Gastrocnemius medialis (tissue), 4 donors: ENCODE results near the gene CDC42BPA. TPM values are rescaled to one million over a fixed set of nuclear protein-coding genes. Genes with fewer than 3 reads are reported as not detected.

Source experiments
- ATAC-seq, 2 donors: fragments of 150-250 bp; one replicate each; pipeline ENCODE4 v1.9.1; 2016
- DNase-seq, 2 donors: peaks; one replicate each; pipeline ENCODE4 v3.0.0-alpha.2; 2019
- H3K27ac ChIP-seq, 4 donors: fragments of 200-600 bp; sonication (generic); 1 replicate in 1 of 4; 2 replicates in 3 of 4; pipeline ENCODE4 v1.5.1; 2016 to 2018; ENCODE audit warnings: mild to moderate bottlenecking in 2 of 4, moderate library complexity in 1 of 4
- H3K27me3 ChIP-seq, 3 donors: fragments of 200-600 bp; sonication (generic) in 2 of 3; 1 replicate in 1 of 3; 2 replicates in 2 of 3; pipeline versions ENCODE4 v1.5.1 to v1.6.0; 2016 to 2019; ENCODE audit warnings: mild to moderate bottlenecking in 1 of 3, moderate library complexity in 1 of 3
- H3K36me3 ChIP-seq, 2 donors: fragments of 200-600 bp; sonication (generic) in 1 of 2; one replicate each; pipeline ENCODE4 v1.5.1; 2017 to 2018
- H3K4me1 ChIP-seq, 2 donors: fragments of 200-600 bp; sonication (generic) in 1 of 2; one replicate each; pipeline ENCODE4 v1.5.1; 2016 to 2017; ENCODE audit warnings: mild to moderate bottlenecking in 2 of 2
- H3K4me3 ChIP-seq, 4 donors: fragments of 200-600 bp; sonication (generic) in 3 of 4; 1 replicate in 1 of 4; 2 replicates in 3 of 4; pipeline ENCODE4 v1.5.1; 2016 to 2019; ENCODE audit warnings: mild to moderate bottlenecking in 2 of 4
- H3K9me3 ChIP-seq, 3 donors: fragments of 200-600 bp; sonication (generic) in 2 of 3; 1 replicate in 1 of 3; 2 replicates in 2 of 3; pipeline ENCODE4 v1.5.1; 2016 to 2019
- CTCF ChIP-seq, 5 experiments: fragments of 450-650 bp in 3 of 5; fragments of 200-600 bp in 2 of 5; sonication (generic) in 2 of 5; IDR thresholded peaks in 4 of 5; conservative IDR thresholded peaks in 1 of 5; 1 replicate in 4 of 5; 2 replicates in 1 of 5; pipeline ENCODE4 v1.5.1; 2016 to 2019; ENCODE audit warnings: antibody characterized with exemption in 5 of 5, mild to moderate bottlenecking in 3 of 5, moderate library complexity in 3 of 5
- POLR2A ChIP-seq, 2 donors: fragments of 450-650 bp; IDR thresholded peaks; one replicate each; pipeline ENCODE4 v1.6.1; 2017; ENCODE audit warnings: antibody characterized with exemption in 2 of 2, mild to moderate bottlenecking in 2 of 2, moderate library complexity in 2 of 2
- in situ Hi-C, 4 donors: fragments of 200-750 bp; cut with MboI; loops; one replicate each; pipeline versions ENCODE4 v1.15.0 to v1.8.0; 2017; ENCODE audit warnings: low sequenced_read_pairs in 4 of 4
- intact Hi-C: fragments of 100-400 bp; cut with DNase I; formaldehyde crosslinking; loops from one replicate; pipeline ENCODE4 v1.15.1; 2023; ENCODE audit warnings: low total_unique reads
- total RNA-seq, 4 donors: library from RNA; depleted of rRNA; stranded (reverse); fragments of >200 nt; gene quantifications; one replicate each; pipeline versions ENCODE4 v1.1.0 to v1.2.3, GENCODE V29; 2016

CDC42BPA gene
- total RNA-seq, 4 donors from 2014 or later = 13.9 to 30.6 (median 16.6) TPM

GRCh38 chr1:227363825-227364224 is 45.5 kb upstream of the CDC42BPA start:
- H3K27ac ChIP-seq = no peak overlapping the region
- in situ Hi-C loops = no loop called here
- no peaks in the 10 kb centered on the region for H3K4me1 ChIP-seq
- no peaks in the 10 kb centered on the region for H3K27me3 ChIP-seq
- no peak for ATAC-seq
- no peaks in the 10 kb centered on the region for H3K36me3 ChIP-seq
- intact Hi-C loops = no loop called here
- H3K4me3 ChIP-seq = no peak overlapping the region
- H3K9me3 ChIP-seq = no peaks in the 10 kb centered on the region
- DNase-seq = no peak
- no peak for TF ChIP-seq CTCF (IDR thresholded peaks at IDR 0.05 in 4 of 5, conservative IDR thresholded peaks at IDR 0.05 in 1 of 5)
- no peak for TF ChIP-seq POLR2A (IDR thresholded peaks at IDR 0.05)

DNA sequence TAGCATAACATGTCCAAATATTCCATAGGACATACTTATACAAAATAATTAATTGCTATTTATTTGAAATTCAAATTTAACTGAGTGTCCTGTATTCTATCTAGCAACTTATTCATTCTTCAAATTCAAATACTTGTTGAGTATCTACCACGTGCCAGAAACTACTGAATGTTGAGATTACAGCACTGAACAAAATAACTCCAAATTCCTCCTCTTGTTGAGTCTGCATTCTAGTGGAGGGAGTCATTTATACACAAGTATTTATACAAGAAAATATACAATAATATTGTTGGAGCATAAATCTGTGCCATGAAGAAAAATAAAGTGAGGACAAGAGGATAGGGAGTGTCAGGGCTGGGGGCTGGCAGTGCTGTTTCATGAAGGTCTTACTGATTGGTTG is 43.7 kb upstream of the CDC42BPA start:
- Histone ChIP-seq H3K4me1 (peaks cover 7 to 12% of the 10 kb centered on the region in 2 donors), H3K27me3 (no peaks in the 10 kb centered on the region), H3K4me3 (no peak overlapping the region), H3K9me3 (no peaks in the 10 kb centered on the region), H3K27ac (no peak overlapping the region), H3K36me3 (no peaks in the 10 kb centered on the region)
- no peak for TF ChIP-seq CTCF (IDR thresholded peaks at IDR 0.05 in 4 of 5, conservative IDR thresholded peaks at IDR 0.05 in 1 of 5)
- no peak for TF ChIP-seq POLR2A (IDR thresholded peaks at IDR 0.05)
- in situ Hi-C loops (no loop called here), intact Hi-C loops (no loop called here)
- DNase-seq = no peak
- no peak for ATAC-seq

DNA sequence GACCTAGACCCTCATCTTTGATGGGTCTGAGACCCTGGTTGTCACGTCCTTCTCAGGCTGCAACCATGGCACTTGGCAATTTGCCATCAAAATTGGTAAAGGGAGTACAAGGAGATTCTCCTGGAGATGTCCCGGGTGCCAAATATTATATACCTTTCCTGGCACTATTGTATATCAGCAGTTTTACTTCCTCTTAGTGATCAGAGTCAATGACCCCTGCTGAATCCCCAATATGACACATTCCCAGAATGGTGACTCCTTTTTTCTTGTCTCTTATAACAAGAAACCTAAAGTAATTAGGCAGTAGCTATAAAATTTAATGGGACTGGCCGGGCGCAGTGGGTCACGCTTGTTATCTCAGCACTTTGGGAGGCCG is 39.6 kb upstream of the CDC42BPA start:
- Histone ChIP-seq H3K9me3 (no peaks in the 10 kb centered on the region), H3K4me1 (peaks cover 12 to 20% of the 10 kb centered on the region in 2 donors), H3K27ac (peak overlapping the region in 3 of 4 donors; percentile 62 to 75 (median 64)), H3K27me3 (no peaks in the 10 kb centered on the region), H3K36me3 (no peaks in the 10 kb centered on the region), H3K4me3 (no peak overlapping the region)
- DNase-seq (no peak), ATAC-seq (peak in 1 of 2 donors; percentile 3)
- no peak for TF ChIP-seq POLR2A (IDR thresholded peaks at IDR 0.05)
- no peak for TF ChIP-seq CTCF (IDR thresholded peaks at IDR 0.05 in 4 of 5, conservative IDR thresholded peaks at IDR 0.05 in 1 of 5)
- in situ Hi-C loops (no loop called here), intact Hi-C loops (loop anchor here (5.0 kb wide), 1 partner anchor 41 kb away; the partner anchor contains the start of gene CDC42BPA)

GRCh38 chr1:227357171-227357926 is 39.1 kb upstream of the CDC42BPA start:
- in situ Hi-C loops (no loop called here), intact Hi-C loops (loop anchor here (5.0 kb wide), 1 partner anchor 40 kb away; the partner anchor contains the start of gene CDC42BPA)
- Histone ChIP-seq H3K9me3 (no peaks in the 10 kb centered on the region), H3K27ac (peak overlapping the region; percentile 33 to 79 (median 70)), H3K4me1 (peaks cover 12 to 20% of the 10 kb centered on the region in 2 donors), H3K27me3 (no peaks in the 10 kb centered on the region), H3K36me3 (no peaks in the 10 kb centered on the region), H3K4me3 (no peak overlapping the region)
- DNase-seq (peak; percentile 47 to 75), ATAC-seq (peak; percentile 99)
- TF ChIP-seq CTCF (IDR thresholded peaks at IDR 0.05 in 4 of 5, conservative IDR thresholded peaks at IDR 0.05 in 1 of 5) (no peak), POLR2A (IDR thresholded peaks at IDR 0.05) (no peak)
